SK-N-SH treated with all-trans-retinoic acid at 6 μM for 48 hours (cell line): ENCODE data around the gene ZNF274.

Experiments used
- ATAC-seq: fragments of 200-7000 bp; cut with Tn5 transposase; 3 replicates; pipeline ENCODE4 v1.9.1; 2020; ENCODE audit warnings: mild to moderate bottlenecking, moderate library complexity
- ARNTL ChIP-seq: fragments of 450-650 bp; formaldehyde crosslinking; IDR thresholded peaks from 2 replicates; pipeline ENCODE4 v1.5.0; 2020; ENCODE audit warnings: low read depth, mild to moderate bottlenecking, moderate library complexity, borderline replicate concordance
- BACH2 ChIP-seq: fragments of 250-450 bp; sonication (Bioruptor Pico); IDR thresholded peaks from 2 replicates; pipeline ENCODE4 v1.9.0; 2021; ENCODE audit warnings: mild to moderate bottlenecking, borderline replicate concordance
- CREB5 ChIP-seq: fragments of 250-450 bp; sonication (Bioruptor Pico); IDR thresholded peaks from 2 replicates; pipeline ENCODE4 v1.5.1; 2020; ENCODE audit warnings: low read depth, mild to moderate bottlenecking, moderate library complexity
- CSRNP3 ChIP-seq: fragments of 250-450 bp; sonication (Bioruptor Pico); IDR thresholded peaks from 2 replicates; pipeline ENCODE4 v1.5.1; 2021; ENCODE audit warnings: mild to moderate bottlenecking, moderate library complexity
- ISL1 ChIP-seq: fragments of 250-450 bp; sonication (Bioruptor Pico); IDR thresholded peaks from 2 replicates; pipeline ENCODE4 v2.1.2; 2022; ENCODE audit warnings: mild to moderate bottlenecking, moderate library complexity
- OSR1 ChIP-seq: fragments of 250-450 bp; sonication (Bioruptor Pico); IDR thresholded peaks from 2 replicates; pipeline ENCODE4 v1.8.0; 2022; ENCODE audit warnings: moderate library complexity, mild to moderate bottlenecking, inconsistent platforms
- PATZ1 ChIP-seq: fragments of 250-450 bp; sonication (Bioruptor Pico); IDR thresholded peaks from 2 replicates; pipeline ENCODE4 v1.8.0; 2020; ENCODE audit warnings: mild to moderate bottlenecking, moderate library complexity, borderline replicate concordance
- POU6F1 ChIP-seq: fragments of 250-450 bp; sonication (Bioruptor Pico); IDR thresholded peaks from 2 replicates; pipeline ENCODE4 v1.8.0; 2021; ENCODE audit warnings: low read depth, mild to moderate bottlenecking, moderate library complexity, borderline replicate concordance
- PPARA ChIP-seq: fragments of 250-450 bp; sonication (Bioruptor Pico); IDR thresholded peaks from 2 replicates; pipeline ENCODE4 v1.5.0; 2020; ENCODE audit warnings: mild to moderate bottlenecking, borderline replicate concordance
- RARB ChIP-seq: fragments of 250-450 bp; sonication (Bioruptor Pico); IDR thresholded peaks from 2 replicates; pipeline ENCODE4 v1.8.0; 2021; ENCODE audit warnings: mild to moderate bottlenecking, moderate library complexity
- SNAI2 ChIP-seq: fragments of 250-450 bp; sonication (Bioruptor Pico); IDR thresholded peaks from 2 replicates; pipeline ENCODE4 v1.5.0; 2020; ENCODE audit warnings: mild to moderate bottlenecking, moderate library complexity
- TCF4 ChIP-seq: fragments of 250-450 bp; sonication (Bioruptor Pico); IDR thresholded peaks from 2 replicates; pipeline ENCODE4 v1.8.0; 2021; ENCODE audit warnings: mild to moderate bottlenecking, moderate library complexity, borderline replicate concordance
- TOX ChIP-seq: fragments of 250-450 bp; sonication (Bioruptor Pico); IDR thresholded peaks from 2 replicates; pipeline ENCODE4 v1.8.0; 2021; ENCODE audit warnings: mild to moderate bottlenecking, moderate library complexity, borderline replicate concordance
- TSHZ2 ChIP-seq: fragments of 250-450 bp; sonication (Bioruptor Pico); IDR thresholded peaks from 2 replicates; pipeline ENCODE4 v1.5.0; 2020; ENCODE audit warnings: mild to moderate bottlenecking, moderate library complexity
- ZC3H10 ChIP-seq: fragments of 250-450 bp; sonication (Bioruptor Pico); IDR thresholded peaks from 2 replicates; pipeline ENCODE4 v1.5.1; 2021; ENCODE audit warnings: mild to moderate bottlenecking, moderate library complexity
- ZFP3 ChIP-seq: fragments of 250-450 bp; sonication (Bioruptor Pico); IDR thresholded peaks from 2 replicates; pipeline ENCODE4 v1.5.0; 2020; ENCODE audit warnings: mild to moderate bottlenecking, moderate library complexity
- ZFP30 ChIP-seq: fragments of 450-650 bp; formaldehyde crosslinking; IDR thresholded peaks from 2 replicates; pipeline ENCODE4 v1.5.0; 2022; ENCODE audit warnings: mild to moderate bottlenecking, moderate library complexity
- ZNF565 ChIP-seq: fragments of 450-650 bp; formaldehyde crosslinking; conservative IDR thresholded peaks from 2 replicates; pipeline ENCODE4 v1.5.0; 2020; ENCODE audit warnings: low read depth, mild to moderate bottlenecking, moderate library complexity
- ZNF8 ChIP-seq: fragments of 450-650 bp; formaldehyde crosslinking; IDR thresholded peaks from 2 replicates; pipeline ENCODE4 v1.5.0; 2020; ENCODE audit warnings: mild to moderate bottlenecking, moderate library complexity

The ZNF274 gene

GRCh38 chr19:58228585-58229254, 45.9 kb downstream of the ZNF274 start, which contains the start of gene ZNF544:
ZNF544 (plus strand) TSS chr19:58228914; CDS start chr19:58244024, 15,110 bp downstream.
- no peak; the same call in 1 of the 3 replicates for ATAC-seq
- no peak for TF ChIP-seq ISL1
- TF ChIP-seq SNAI2 (CRISPR knock-in tag) = no peak
- TF ChIP-seq TCF4 (CRISPR knock-in tag) = no peak
- no peak for TF ChIP-seq ZFP3
- TF ChIP-seq ZNF8 = no peak
- no peak for TF ChIP-seq TSHZ2

GRCh38 chr19:58229255-58229639, 46.4 kb downstream of the ZNF274 start:
- no peak for ATAC-seq
- no peak for TF ChIP-seq POU6F1 (CRISPR knock-in tag)
- TF ChIP-seq OSR1 = no peak
- no peak for TF ChIP-seq ZFP30 (CRISPR knock-in tag)
- no peak for TF ChIP-seq TCF4 (CRISPR knock-in tag)
- no peak for TF ChIP-seq ZNF565 (CRISPR knock-in tag)
- no peak for TF ChIP-seq CREB5
- no peak for TF ChIP-seq PATZ1 (CRISPR knock-in tag)
- TF ChIP-seq BACH2 (CRISPR knock-in tag) = no peak
- TF ChIP-seq RARB (CRISPR knock-in tag) = no peak
- no peak for TF ChIP-seq TOX
- no peak for TF ChIP-seq ZNF8
- no peak for TF ChIP-seq TSHZ2
- no peak for TF ChIP-seq ARNTL (CRISPR knock-in tag)
- no peak for TF ChIP-seq PPARA (CRISPR knock-in tag)
- TF ChIP-seq CSRNP3 (CRISPR knock-in tag) = no peak
- TF ChIP-seq ISL1 = no peak
- TF ChIP-seq ZFP3 = no peak
- no peak for TF ChIP-seq SNAI2 (CRISPR knock-in tag)
- TF ChIP-seq ZC3H10 (CRISPR knock-in tag) = no peak
